DMS153 treated with DMSO at 0.1 percent for 48 hours (cell line): ENCODE data around the gene MAGEA9.
A peak's percentile ranks its signal among the peaks of the same experiment; 100 is the strongest.
"Not testable (repeated sequence)": the region's sequence is repeated elsewhere in the genome, so short reads cannot be mapped to it uniquely, and the experiment has no call there.

ENCODE experiments used
- DNase-seq: peaks from one replicate; lab custom pipeline; 2025; ENCODE audit not compliant: unreplicated experiment; lab: John Stamatoyannopoulos, UW

MAGEA9 gene

DNA sequence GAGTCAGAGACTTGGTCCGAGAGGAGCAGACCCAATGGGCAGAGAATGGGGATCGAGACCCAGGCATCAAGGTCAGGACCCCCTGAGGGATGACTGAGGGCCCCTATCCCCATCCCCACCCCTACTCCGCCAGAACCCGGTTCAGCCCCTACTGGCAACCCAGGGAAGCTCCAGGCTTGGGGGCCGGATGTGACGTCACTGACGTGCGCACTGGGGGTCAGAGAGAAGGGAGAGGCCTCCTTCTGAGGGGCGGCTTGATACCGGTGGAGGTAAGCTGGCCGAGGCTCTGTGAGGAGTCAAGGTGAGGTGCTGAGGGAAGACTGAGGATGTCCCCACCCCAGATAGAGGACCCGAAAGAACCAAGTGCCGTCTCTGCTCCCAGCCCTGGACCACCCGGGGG, at the start of gene MAGEA9:
MAGEA9 (plus strand) TSS at position 204 of the 400 bp plus-strand sequence. CDS start 4,281 bp downstream, outside the sequence.
- not testable (repeated sequence) for DNase-seq

DNA sequence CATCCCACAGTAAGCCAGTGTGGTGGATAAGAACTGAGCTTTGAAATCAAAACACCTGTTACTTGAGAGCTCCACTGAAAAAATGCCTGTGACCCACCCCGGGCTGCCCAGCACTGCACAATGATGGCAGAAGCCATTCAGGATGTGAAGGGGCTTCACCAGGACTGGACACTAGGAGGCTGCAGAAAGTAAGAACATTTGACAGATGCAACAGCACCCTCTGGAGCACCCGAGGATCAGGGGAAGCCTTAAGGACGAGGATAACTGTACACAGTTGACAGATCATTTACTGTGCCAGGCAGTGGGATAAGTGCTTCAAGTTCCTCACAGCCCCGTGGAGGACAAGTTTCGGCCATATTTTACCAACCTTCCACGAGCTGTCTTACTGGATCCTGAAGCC, 39.5 kb upstream of the MAGEA9 start:
- DNase-seq: not testable (repeated sequence)

DNA sequence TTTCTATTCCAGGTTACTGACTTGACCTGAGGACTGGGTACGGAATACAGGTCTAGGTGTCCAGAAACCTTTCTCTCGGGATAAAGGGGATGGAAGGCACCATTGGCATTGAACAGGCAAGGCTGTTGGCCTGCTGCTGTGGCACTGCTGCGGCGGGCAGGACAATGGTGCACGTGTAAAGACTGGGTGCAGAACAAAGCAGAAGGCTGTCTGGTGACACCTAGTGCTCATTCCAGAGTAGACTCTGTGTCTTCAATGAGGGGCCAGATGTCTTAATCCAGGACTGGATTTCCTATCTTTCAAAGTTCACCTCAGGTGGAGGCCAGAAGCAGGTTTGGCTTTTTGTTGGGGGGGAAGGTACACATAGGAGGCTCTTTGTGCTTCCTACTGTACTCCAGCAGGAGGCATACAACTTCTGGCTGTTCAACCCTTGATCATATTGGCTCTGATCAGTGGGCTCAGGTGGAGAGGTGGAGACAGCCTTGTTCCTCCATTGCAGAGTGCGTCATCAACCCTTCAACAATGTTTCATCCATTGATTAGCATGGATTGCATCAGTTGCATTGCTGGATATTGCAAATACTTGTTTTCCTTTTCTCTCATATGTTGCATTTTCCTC, 35.2 kb upstream of the MAGEA9 start:
- not testable (repeated sequence) for DNase-seq

- no peak for DNase-seq
Observed at GRCh38 chrX:149757206-149758067, 24.3 kb upstream of the MAGEA9 start.

- DNase-seq: no peak
Observed at GRCh38 chrX:149758068-149758714, 23.5 kb upstream of the MAGEA9 start.

GRCh38 chrX:149758715-149759078, 23.0 kb upstream of the MAGEA9 start:
- not testable (repeated sequence) for DNase-seq

- DNase-seq: no peak
Observed at GRCh38 chrX:149759824-149760223, 21.9 kb upstream of the MAGEA9 start.

- no peak for DNase-seq
Observed at GRCh38 chrX:149760965-149761364, 20.8 kb upstream of the MAGEA9 start.

DNA sequence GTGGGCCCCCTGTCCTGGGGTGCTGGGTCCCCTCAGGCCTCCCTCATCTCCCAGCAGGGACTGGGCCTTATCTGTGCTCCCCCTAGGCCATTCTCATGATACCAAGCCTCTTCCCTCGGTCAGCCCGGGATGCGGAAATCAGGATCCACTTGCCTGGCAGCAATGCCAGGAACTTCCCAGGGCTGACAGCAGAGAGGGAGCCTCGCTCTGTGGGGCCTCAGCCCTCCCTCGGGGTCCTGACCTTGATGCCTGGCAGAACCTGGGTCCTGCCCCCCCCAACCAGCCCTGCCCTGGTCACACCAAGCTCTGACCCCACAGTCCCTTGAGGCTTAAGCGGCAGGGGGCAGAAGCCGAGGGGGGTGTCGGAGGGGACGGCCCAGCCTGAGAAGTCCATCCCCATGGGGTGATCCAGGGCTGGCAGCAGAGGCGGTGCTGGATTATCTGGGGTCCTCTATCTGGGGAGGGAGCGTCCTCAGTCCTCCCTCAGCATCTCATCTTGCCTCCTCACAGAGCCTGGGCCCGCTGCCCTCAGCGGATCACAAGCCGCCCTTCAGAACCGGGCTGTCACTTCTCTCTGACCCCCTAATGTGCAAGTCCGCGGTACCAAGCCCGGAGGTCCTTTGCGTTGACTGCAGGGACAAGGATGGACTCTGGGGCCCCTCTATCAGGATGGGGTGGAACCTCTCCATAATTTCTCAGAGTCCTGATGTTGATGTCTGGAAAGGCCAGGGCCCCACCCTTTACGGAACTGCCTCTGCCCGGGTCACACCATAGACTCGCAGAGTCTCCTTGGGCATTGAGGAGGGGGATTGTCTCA, 19.7 kb upstream of the MAGEA9 start:
- DNase-seq: not testable (repeated sequence)

GRCh38 chrX:149762696-149763614, 18.8 kb upstream of the MAGEA9 start:
- no peak for DNase-seq

DNA sequence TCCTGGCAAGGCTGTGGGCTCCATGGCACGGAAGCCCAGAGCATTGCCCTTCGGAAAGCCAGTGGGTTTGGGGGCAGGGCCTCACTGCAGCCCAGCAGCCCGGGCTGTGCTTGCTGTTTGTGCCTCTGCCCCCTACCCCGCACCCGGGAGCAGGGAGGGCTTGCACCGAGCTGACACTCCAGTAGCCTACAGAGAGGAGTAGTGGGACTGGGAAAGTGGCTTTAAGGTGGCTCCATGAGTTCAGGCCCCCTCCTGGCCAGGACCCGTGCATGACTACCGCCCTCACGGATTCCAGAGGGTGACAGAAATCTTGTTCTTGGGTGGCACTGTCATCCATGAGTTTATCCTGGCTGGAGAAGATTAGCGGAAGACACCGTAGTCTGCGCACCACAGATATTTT, 11.4 kb upstream of the MAGEA9 start:
- not testable (repeated sequence) for DNase-seq

GRCh38 chrX:149773026-149773425, 8.7 kb upstream of the MAGEA9 start:
- DNase-seq: not testable (repeated sequence)

DNA sequence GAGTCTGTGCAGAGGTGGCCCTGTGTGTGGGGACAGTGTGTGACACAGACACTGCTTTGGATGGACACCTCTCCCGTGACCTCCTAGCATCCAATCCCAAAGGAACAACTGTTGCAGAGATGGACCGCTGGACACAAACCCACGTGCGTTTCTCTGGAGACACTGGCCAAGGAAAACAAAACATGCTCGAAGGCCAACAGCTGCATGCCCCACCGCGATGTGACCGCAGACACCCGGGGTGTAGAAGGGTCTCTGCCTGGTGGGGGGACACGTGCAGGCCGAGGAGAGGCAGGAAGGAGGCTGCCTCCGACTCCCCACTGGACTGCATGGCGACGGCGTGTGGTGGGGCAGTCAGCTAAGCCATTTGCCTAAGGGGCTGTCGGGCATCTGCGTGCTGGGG, 8.0 kb upstream of the MAGEA9 start, which contains the start of gene HSFX1:
HSFX1 (plus strand) TSS at position 301 of the 400 bp plus-strand sequence. CDS start 614 bp downstream, outside the sequence.
- not testable (repeated sequence) for DNase-seq

DNA sequence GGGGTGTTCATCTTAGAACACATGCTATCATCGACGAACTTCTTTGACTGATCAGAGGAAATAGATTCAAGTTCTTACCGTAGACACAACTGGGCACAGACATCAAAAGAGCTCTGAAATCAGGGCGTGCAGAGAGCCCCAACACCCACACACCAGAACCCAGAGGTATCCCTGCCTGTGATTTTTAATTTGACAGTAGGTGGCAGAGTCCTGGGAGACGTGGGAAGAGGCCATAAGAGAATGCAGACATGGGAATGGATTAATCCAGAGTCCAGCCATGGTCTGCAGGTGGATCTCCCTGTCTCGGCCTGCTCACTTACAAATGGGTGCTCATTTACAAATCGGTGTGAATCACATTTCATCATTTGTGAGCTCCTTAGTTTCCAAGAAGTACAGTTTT, 3.7 kb upstream of the MAGEA9 start:
- DNase-seq: not testable (repeated sequence)

- not testable (repeated sequence) for DNase-seq
Observed at GRCh38 chrX:149795531-149795930, 13.8 kb downstream of the MAGEA9 start.

GRCh38 chrX:149799095-149799714, 17.5 kb downstream of the MAGEA9 start:
- peak; percentile 16 for DNase-seq

DNA sequence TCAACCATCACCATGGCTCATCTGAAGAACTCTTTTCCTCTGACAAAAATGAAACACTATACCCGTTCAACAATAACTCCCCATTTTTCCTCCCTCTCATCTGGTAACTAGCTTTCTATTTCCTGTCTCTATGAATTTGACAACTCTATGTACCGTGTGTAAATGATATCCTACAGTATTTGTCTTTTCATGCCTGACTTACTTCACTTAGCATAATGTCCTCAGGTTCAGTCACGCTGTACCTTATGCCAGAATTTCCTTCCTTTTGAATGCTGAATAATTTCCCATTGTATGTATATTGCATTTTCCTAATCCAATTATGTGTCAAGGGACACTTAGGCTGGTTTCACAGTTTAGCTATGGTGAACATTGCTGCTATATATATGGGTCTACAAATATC, 18.2 kb downstream of the MAGEA9 start:
- DNase-seq: peak; percentile 80

GRCh38 chrX:149803458-149804062, 21.8 kb downstream of the MAGEA9 start:
- DNase-seq: no peak

DNA sequence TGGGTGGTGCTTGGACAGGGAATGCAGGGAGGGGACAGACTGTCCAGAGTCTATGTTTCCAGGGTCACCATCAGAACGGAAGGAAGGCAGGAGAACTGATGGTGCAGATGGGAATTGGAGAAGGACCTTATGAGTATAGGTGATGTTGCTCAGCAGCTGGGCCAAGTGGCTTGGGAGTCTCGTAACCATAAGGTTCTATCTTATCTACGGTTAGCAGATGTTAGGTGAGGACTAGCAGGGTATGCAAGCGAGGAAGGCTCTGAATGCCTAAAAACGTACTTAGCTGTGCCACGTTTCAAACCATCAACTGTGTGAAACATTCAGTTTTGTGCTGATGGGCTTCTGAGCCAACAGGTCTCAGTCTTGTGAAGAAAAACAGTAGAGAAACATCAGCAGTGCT, 22.4 kb downstream of the MAGEA9 start:
- no peak for DNase-seq
